ENCODE data around the gene SLC17A8. TPM values are rescaled to one million over a fixed set of nuclear protein-coding genes. Genes with fewer than 3 reads are reported as not detected.

The SLC17A8 gene
- total and polyA plus RNA-seq, 4 donors: 0.02 to 14.8 (median 0.24) TPM

DNA sequence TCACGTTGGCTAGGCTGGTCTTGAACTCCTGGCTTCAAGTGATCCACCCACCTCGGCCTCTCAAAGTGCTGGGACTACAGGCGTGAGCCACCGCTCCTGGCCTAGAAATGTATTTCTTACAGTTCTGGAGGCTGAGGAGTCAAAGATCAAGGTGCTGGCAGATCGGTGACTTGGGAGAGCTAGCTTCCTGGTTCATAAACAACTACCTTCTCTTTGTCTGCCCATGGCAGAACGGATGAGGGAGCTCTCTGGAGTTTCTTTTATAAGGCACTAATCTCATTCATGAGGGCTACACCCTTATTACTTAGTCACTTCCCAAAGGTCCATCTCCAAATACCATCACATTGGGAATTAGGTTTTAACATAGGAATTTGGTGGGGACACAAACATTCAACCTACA is 38.9 kb downstream of the SLC17A8 start:
- TF ChIP-seq, protein P1, sequence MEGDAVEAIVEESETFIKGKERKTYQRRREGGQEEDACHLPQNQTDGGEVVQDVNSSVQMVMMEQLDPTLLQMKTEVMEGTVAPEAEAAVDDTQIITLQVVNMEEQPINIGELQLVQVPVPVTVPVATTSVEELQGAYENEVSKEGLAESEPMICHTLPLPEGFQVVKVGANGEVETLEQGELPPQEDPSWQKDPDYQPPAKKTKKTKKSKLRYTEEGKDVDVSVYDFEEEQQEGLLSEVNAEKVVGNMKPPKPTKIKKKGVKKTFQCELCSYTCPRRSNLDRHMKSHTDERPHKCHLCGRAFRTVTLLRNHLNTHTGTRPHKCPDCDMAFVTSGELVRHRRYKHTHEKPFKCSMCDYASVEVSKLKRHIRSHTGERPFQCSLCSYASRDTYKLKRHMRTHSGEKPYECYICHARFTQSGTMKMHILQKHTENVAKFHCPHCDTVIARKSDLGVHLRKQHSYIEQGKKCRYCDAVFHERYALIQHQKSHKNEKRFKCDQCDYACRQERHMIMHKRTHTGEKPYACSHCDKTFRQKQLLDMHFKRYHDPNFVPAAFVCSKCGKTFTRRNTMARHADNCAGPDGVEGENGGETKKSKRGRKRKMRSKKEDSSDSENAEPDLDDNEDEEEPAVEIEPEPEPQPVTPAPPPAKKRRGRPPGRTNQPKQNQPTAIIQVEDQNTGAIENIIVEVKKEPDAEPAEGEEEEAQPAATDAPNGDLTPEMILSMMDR (IDR thresholded peaks at IDR 0.05; ENCODE audit: control extremely low read depth, extremely low read depth): no peak
- H3K36me3 ChIP-seq (ENCODE audit: control insufficient read depth in 4 of 4, insufficient read depth in 4 of 4, low read length in 4 of 4): no peaks in the 10 kb centered on the region
- H3K9me3 ChIP-seq (ENCODE audit: control insufficient read depth in 4 of 4, insufficient read depth in 3 of 4, low read length in 3 of 4): no peaks in the 10 kb centered on the region
- peaks cover 0 to 2% (median 0%) of the 10 kb centered on the region in 5 donors for H3K4me1 ChIP-seq (ENCODE audit: control insufficient read depth in 5 of 5, insufficient read depth in 5 of 5, low read length in 5 of 5)
- H3K27ac ChIP-seq (ENCODE audit: low read depth in 1 of 2, low read length in 1 of 2): no peak overlapping the region
- no peak overlapping the region for H3K9ac ChIP-seq (ENCODE audit: insufficient read depth in 1 of 2, low read length in 2 of 2)
- no peaks in the 10 kb centered on the region for H3K27me3 ChIP-seq (ENCODE audit: control insufficient read depth in 3 of 3, insufficient read depth in 3 of 3, low read length in 2 of 3)
- WGBS, 2 donors: 90 to 97% methylated on average over 6 of the region's 6 CpGs
- H3K4me3 ChIP-seq: no peak overlapping the region
- DNase-seq (no peak), ATAC-seq (ENCODE audit: insufficient read depth, low FRiP score) (no peak)

DNA sequence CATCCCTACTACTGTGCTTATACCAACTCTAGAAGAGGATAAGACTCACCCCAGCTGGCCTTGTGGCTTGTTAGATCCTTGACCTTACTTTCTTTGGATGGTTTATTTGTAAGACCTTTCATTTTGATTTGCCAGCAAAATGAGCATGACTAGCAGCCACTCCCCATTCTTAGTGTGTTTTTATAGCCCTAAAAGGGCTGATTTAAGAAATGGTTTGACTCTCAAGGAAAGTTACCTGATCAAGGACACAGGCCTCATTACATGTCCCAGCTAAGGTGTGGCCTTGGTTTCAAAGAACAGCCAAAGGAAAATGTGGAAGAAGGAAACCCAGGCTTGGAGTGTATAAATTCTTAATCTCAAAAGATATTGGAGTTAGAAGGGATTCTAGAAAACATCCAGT is 41.4 kb downstream of the SLC17A8 start:
- DNase-seq (no peak), ATAC-seq (ENCODE audit: insufficient read depth, low FRiP score) (no peak)
- H3K9me3 ChIP-seq (ENCODE audit: control insufficient read depth in 4 of 4, insufficient read depth in 3 of 4, low read length in 3 of 4): no peaks in the 10 kb centered on the region
- peaks cover 0 to 2% (median 0%) of the 10 kb centered on the region in 5 donors for H3K4me1 ChIP-seq (ENCODE audit: control insufficient read depth in 5 of 5, insufficient read depth in 5 of 5, low read length in 5 of 5)
- H3K27me3 ChIP-seq (ENCODE audit: control insufficient read depth in 3 of 3, insufficient read depth in 3 of 3, low read length in 2 of 3): no peaks in the 10 kb centered on the region
- H3K4me3 ChIP-seq: no peak overlapping the region
- no peak overlapping the region for H3K9ac ChIP-seq (ENCODE audit: insufficient read depth in 1 of 2, low read length in 2 of 2)
- no peaks in the 10 kb centered on the region for H3K36me3 ChIP-seq (ENCODE audit: control insufficient read depth in 4 of 4, insufficient read depth in 4 of 4, low read length in 4 of 4)
- H3K27ac ChIP-seq (ENCODE audit: low read depth in 1 of 2, low read length in 1 of 2): no peak overlapping the region
- TF ChIP-seq, protein P1 (IDR thresholded peaks at IDR 0.05; ENCODE audit: control extremely low read depth, extremely low read depth): no peak

DNA sequence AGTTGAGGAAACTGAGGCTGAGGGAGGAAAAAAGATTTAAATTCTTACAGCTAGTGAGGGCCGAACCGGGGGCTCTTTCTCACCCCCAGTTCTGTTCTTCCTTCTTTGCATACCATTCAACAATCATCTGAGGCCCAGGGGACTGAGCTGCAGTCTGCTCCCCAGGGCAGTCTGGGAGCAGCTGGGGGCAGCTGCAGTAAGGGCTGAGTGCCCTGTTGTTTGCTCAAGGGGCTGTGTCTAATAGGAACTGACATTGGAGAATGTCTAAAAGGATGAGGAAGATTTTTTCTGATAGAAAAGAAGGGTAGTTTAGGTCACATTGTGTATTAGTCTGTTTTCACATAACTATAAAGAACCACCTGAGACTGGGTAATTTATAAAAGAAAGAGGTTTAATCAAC is 42.2 kb downstream of the SLC17A8 start:
- ATAC-seq (ENCODE audit: insufficient read depth, low FRiP score) (no peak), DNase-seq (peak in 1 of 3 donors; percentile 9)
- no peaks in the 10 kb centered on the region for H3K27me3 ChIP-seq (ENCODE audit: control insufficient read depth in 3 of 3, insufficient read depth in 3 of 3, low read length in 2 of 3)
- no peaks in the 10 kb centered on the region for H3K9me3 ChIP-seq (ENCODE audit: control insufficient read depth in 4 of 4, insufficient read depth in 3 of 4, low read length in 3 of 4)
- TF ChIP-seq, protein P1 (IDR thresholded peaks at IDR 0.05; ENCODE audit: control extremely low read depth, extremely low read depth): no peak
- no peak overlapping the region for H3K9ac ChIP-seq (ENCODE audit: insufficient read depth in 1 of 2, low read length in 2 of 2)
- H3K36me3 ChIP-seq (ENCODE audit: control insufficient read depth in 4 of 4, insufficient read depth in 4 of 4, low read length in 4 of 4): no peaks in the 10 kb centered on the region
- peaks cover 0 to 2% (median 0%) of the 10 kb centered on the region in 5 donors for H3K4me1 ChIP-seq (ENCODE audit: control insufficient read depth in 5 of 5, insufficient read depth in 5 of 5, low read length in 5 of 5)
- H3K27ac ChIP-seq (ENCODE audit: low read depth in 1 of 2, low read length in 1 of 2): no peak overlapping the region
- no peak overlapping the region for H3K4me3 ChIP-seq
- WGBS, 2 donors: 65 to 82% methylated on average over 2 of the region's 2 CpGs

DNA sequence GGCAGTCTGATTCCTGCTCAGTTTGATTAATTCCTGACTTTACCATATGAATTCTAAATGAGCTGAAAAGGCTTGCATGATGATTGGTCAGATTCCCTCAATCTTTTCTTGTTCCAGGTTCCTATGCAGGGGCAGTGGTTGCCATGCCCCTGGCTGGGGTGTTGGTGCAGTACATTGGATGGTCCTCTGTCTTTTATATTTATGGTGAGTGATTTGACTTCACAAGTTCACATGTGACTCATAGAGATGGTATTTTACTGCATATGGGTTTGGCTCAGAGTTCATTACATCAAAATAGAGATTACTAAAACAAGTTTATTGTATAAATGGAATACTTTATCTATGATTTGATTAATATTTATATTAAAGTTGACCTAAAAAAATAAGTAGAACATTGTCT is 44.8 kb downstream of the SLC17A8 start:
- H3K4me3 ChIP-seq: no peak overlapping the region
- no peak for DNase-seq
- TF ChIP-seq, protein P1 (IDR thresholded peaks at IDR 0.05; ENCODE audit: control extremely low read depth, extremely low read depth): no peak

More for the DNA sequence above, 44.8 kb downstream of the SLC17A8 start:
- Histone ChIP-seq H3K9ac (ENCODE audit: insufficient read depth in 1 of 2, low read length in 2 of 2) (no peak overlapping the region), H3K36me3 (ENCODE audit: control insufficient read depth in 4 of 4, insufficient read depth in 4 of 4, low read length in 4 of 4) (no peaks in the 10 kb centered on the region), H3K9me3 (ENCODE audit: control insufficient read depth in 4 of 4, insufficient read depth in 3 of 4, low read length in 3 of 4) (peaks cover 0 to 2% (median 0%) of the 10 kb centered on the region in 4 donors), H3K27ac (ENCODE audit: low read depth in 1 of 2, low read length in 1 of 2) (no peak overlapping the region), H3K27me3 (ENCODE audit: control insufficient read depth in 3 of 3, insufficient read depth in 3 of 3, low read length in 2 of 3) (no peaks in the 10 kb centered on the region), H3K4me1 (ENCODE audit: control insufficient read depth in 5 of 5, insufficient read depth in 5 of 5, low read length in 5 of 5) (peaks cover 0 to 2% (median 0%) of the 10 kb centered on the region in 5 donors)
- no peak for ATAC-seq (ENCODE audit: insufficient read depth, low FRiP score)

Measured in lung (tissue), 12 donors.